Endodermal cell (in vitro differentiated cells): Measurements from ENCODE around the gene ERC1. TPM values are rescaled to one million over a fixed set of nuclear protein-coding genes. Genes with fewer than 3 reads are reported as not detected.

ENCODE experiments used
- DNase-seq: peaks from one replicate; pipeline ENCODE4 v3.0.0-alpha.2; 2017
- H3K27ac ChIP-seq: 2 replicates; pipeline ENCODE4 v1.5.1; 2013; ENCODE audit warnings: mild to moderate bottlenecking, low read depth, low read length, moderate library complexity
- H3K27me3 ChIP-seq: 2 replicates; pipeline ENCODE4 v1.6.1; 2013; ENCODE audit warnings: mild to moderate bottlenecking, low read length, moderate library complexity; ENCODE audit not compliant: insufficient read depth, control insufficient read depth, poor library complexity, severe bottlenecking
- H3K36me3 ChIP-seq: 2 replicates; pipeline ENCODE4 v1.7.0; 2013; ENCODE audit warnings: mild to moderate bottlenecking, low read length, moderate library complexity; ENCODE audit not compliant: control insufficient read depth, insufficient read depth
- H3K4me1 ChIP-seq: one replicate; pipeline ENCODE4 v1.7.0; 2013; ENCODE audit warnings: low read length; ENCODE audit not compliant: control insufficient read depth, insufficient read depth
- H3K4me3 ChIP-seq: 2 replicates; pipeline ENCODE4 v1.5.1; 2013; ENCODE audit warnings: mild to moderate bottlenecking, low read length, moderate library complexity
- H3K9ac ChIP-seq: 2 replicates; pipeline ENCODE4 v1.6.1; 2013; ENCODE audit warnings: mild to moderate bottlenecking, low read length, moderate library complexity; ENCODE audit not compliant: poor library complexity, severe bottlenecking; ENCODE audit errors: extremely low read depth
- H3K9me3 ChIP-seq: 2 replicates; pipeline ENCODE4 v1.6.1; 2013; ENCODE audit warnings: mild to moderate bottlenecking, low read length, moderate library complexity; ENCODE audit not compliant: control insufficient read depth
- H3K27ac Mint-ChIP-seq: 2 replicates; pipeline ENCODE4 v1.8.0; 2020; ENCODE audit warnings: mixed read lengths
- H3K27me3 Mint-ChIP-seq: 2 replicates; pipeline ENCODE4 v1.8.0; 2021; ENCODE audit warnings: mild to moderate bottlenecking, mixed read lengths; ENCODE audit not compliant: insufficient read depth
- H3K36me3 Mint-ChIP-seq: 2 replicates; pipeline ENCODE4 v1.8.0; 2020; ENCODE audit warnings: low read depth, mixed read lengths
- H3K4me1 Mint-ChIP-seq: 2 replicates; pipeline ENCODE4 v1.8.0; 2020; ENCODE audit warnings: mixed read lengths
- H3K4me3 Mint-ChIP-seq: 2 replicates; pipeline ENCODE4 v1.8.0; 2020; ENCODE audit warnings: mild to moderate bottlenecking, moderate library complexity, mixed read lengths
- H3K9me3 Mint-ChIP-seq: 2 replicates; pipeline ENCODE4 v1.8.0; 2020; ENCODE audit warnings: mild to moderate bottlenecking, mixed read lengths
- WGBS, 2 experiments: methylation state at CpG; one replicate each; pipeline versions ENCODE4 v1.1.5 to v1.1.7; 2013; ENCODE audit warnings: missing lambda C conversion rate in 2 of 2, mixed read lengths in 1 of 2; ENCODE audit not compliant: insufficient coverage in 1 of 2, insufficient read length in 1 of 2; 5-methylcytosine and 5-hydroxymethylcytosine counted together
- total RNA-seq, 2 donors: library from RNA; stranded (reverse); fragmentation: NEBNext Ultra II Directional in 1 of 2; extraction: Animal tissue kit (Norgen Biotek cat#: 25700) in 1 of 2; gene quantifications; 2 replicates in 1 of 2; 3 replicates in 1 of 2; pipeline ENCODE4 v1.2.1, GENCODE V29; 2021
- TF ChIP-seq, protein P1 (sequence below): fragments of 200-600 bp; sonication (generic); conservative IDR thresholded peaks from 2 replicates; pipeline ENCODE4 v1.5.0; 2021; ENCODE audit warnings: antibody characterized with exemption, mild to moderate bottlenecking

The ERC1 gene
- total RNA-seq, 2 donors from 2014 or later = 60.6 to 159 TPM

DNA sequence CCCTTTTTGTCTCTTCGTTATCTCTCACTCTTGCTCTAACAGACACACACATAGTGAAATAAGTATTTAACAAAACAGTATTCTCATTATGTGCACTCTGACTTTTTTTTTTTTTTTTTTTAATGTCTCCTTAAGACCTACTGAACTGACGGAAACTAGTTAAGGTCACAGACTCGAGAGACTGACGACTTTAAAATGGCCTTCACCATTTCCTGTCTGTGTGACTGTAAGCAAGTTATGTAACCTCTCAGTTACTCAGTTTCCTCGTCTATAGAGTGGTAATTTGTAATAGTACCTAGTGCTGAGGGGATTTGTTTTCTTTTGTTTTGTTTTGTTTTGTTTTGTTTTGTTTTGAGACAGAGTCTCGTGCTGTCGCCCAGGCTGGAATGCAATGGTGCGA lies 318.6 kb downstream of the ERC1 start:
- H3K4me1 Mint-ChIP-seq = peaks cover 41% of the 10 kb centered on the region
- H3K36me3 Mint-ChIP-seq = peaks cover 36% of the 10 kb centered on the region
- H3K36me3 ChIP-seq = peaks cover 4% of the 10 kb centered on the region
- no peak overlapping the region for H3K27ac Mint-ChIP-seq
- H3K4me3 ChIP-seq = no peak overlapping the region
- DNase-seq = no peak
- peaks cover 10% of the 10 kb centered on the region for H3K27me3 ChIP-seq
- peaks cover 9% of the 10 kb centered on the region for H3K9me3 Mint-ChIP-seq
- TF ChIP-seq, protein P1, sequence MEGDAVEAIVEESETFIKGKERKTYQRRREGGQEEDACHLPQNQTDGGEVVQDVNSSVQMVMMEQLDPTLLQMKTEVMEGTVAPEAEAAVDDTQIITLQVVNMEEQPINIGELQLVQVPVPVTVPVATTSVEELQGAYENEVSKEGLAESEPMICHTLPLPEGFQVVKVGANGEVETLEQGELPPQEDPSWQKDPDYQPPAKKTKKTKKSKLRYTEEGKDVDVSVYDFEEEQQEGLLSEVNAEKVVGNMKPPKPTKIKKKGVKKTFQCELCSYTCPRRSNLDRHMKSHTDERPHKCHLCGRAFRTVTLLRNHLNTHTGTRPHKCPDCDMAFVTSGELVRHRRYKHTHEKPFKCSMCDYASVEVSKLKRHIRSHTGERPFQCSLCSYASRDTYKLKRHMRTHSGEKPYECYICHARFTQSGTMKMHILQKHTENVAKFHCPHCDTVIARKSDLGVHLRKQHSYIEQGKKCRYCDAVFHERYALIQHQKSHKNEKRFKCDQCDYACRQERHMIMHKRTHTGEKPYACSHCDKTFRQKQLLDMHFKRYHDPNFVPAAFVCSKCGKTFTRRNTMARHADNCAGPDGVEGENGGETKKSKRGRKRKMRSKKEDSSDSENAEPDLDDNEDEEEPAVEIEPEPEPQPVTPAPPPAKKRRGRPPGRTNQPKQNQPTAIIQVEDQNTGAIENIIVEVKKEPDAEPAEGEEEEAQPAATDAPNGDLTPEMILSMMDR = no peak
- no peak overlapping the region for H3K27ac ChIP-seq
- H3K27me3 Mint-ChIP-seq = peaks cover 2% of the 10 kb centered on the region
- WGBS, 2 experiments = 80 to 96% methylated on average over 1 to 8 of the region's 8 CpGs
- H3K9me3 ChIP-seq = peaks cover 7% of the 10 kb centered on the region
- no peak overlapping the region for H3K4me3 Mint-ChIP-seq
- no peak overlapping the region for H3K9ac ChIP-seq
- H3K4me1 ChIP-seq = peaks cover 4% of the 10 kb centered on the region

DNA sequence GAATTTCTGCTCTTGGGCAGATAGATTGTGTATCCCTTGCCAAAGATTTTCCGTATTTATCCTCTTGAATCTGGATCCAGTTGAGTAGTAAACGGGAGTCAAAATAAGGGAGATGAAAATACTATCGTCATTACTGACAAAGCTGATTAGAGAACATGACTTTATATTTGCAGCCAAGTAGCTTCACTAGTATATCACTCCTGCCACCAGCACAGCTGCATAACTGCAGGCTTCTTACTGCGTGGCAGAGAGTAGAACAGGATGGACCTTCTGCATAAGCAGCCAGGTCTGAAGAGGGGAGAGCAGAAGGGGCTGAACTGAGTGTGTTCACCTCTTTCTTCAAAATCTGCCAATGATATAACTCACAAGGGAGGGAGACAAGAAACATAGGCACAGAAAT lies 319.6 kb downstream of the ERC1 start:
- peaks cover 4% of the 10 kb centered on the region for H3K4me1 ChIP-seq
- TF ChIP-seq, protein P1 = no peak
- no peak overlapping the region for H3K4me3 ChIP-seq
- peaks cover 45% of the 10 kb centered on the region for H3K36me3 Mint-ChIP-seq
- 94 to 100% methylated on average over 3 to 4 of the region's 4 CpGs for WGBS, 2 experiments
- peaks cover 4% of the 10 kb centered on the region for H3K36me3 ChIP-seq
- peaks cover 33% of the 10 kb centered on the region for H3K4me1 Mint-ChIP-seq
- no peaks in the 10 kb centered on the region for H3K27me3 Mint-ChIP-seq
- H3K9me3 Mint-ChIP-seq = peaks cover 11% of the 10 kb centered on the region
- no peak overlapping the region for H3K27ac ChIP-seq
- peaks cover 7% of the 10 kb centered on the region for H3K9me3 ChIP-seq
- no peak for DNase-seq
- H3K9ac ChIP-seq = no peak overlapping the region
- no peak overlapping the region for H3K4me3 Mint-ChIP-seq
- no peak overlapping the region for H3K27ac Mint-ChIP-seq
- peaks cover 7% of the 10 kb centered on the region for H3K27me3 ChIP-seq

DNA sequence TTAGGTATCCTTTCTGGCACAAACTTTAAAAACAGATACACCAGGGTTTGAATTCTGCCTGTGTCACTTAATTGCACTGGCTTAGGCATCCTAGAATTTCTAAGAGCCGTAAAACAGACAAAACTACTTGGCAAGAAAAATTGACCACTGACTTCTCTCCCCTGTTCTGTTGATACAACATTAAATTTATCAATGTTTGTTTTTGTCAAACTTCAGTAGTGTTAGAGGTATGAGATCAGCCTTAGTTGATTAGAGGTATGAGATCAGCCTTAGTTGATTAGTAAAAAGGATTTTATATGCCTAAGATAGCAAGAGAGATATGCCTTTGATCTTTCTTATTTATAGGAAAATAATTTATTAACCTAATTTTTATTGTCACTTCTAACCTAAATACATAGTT lies 320.1 kb downstream of the ERC1 start:
- Histone ChIP-seq H3K27ac (no peak overlapping the region), H3K9me3 (peaks cover 7% of the 10 kb centered on the region), H3K4me1 (peaks cover 4% of the 10 kb centered on the region), H3K4me3 (no peak overlapping the region), H3K36me3 (peaks cover 4% of the 10 kb centered on the region), H3K27me3 (peaks cover 2% of the 10 kb centered on the region), H3K9ac (no peak overlapping the region)
- TF ChIP-seq, protein P1 = no peak
- DNase-seq = no peak
- peaks cover 48% of the 10 kb centered on the region for H3K36me3 Mint-ChIP-seq
- H3K9me3 Mint-ChIP-seq = peaks cover 11% of the 10 kb centered on the region
- H3K27ac Mint-ChIP-seq = no peak overlapping the region
- H3K27me3 Mint-ChIP-seq = no peaks in the 10 kb centered on the region
- H3K4me1 Mint-ChIP-seq = peaks cover 29% of the 10 kb centered on the region
- H3K4me3 Mint-ChIP-seq = no peak overlapping the region
- 86% methylated on average over 1 of the region's 1 CpG; no CpG with 5 or more reads in 1 of the 2 experiments for WGBS, 2 experiments
